ENCODE data around the gene PLEKHB1.
A peak's percentile ranks its signal among the peaks of the same experiment; 100 is the strongest.

PLEKHB1 gene

GRCh38 chr11:73645972-73646631 lies at the start of gene PLEKHB1:
PLEKHB1 (plus strand) TSS chr11:73646581; CDS start chr11:73646609, 28 bp downstream.
- no peak for DNase-seq (ENCODE audit: low read depth in 2 of 2)

GRCh38 chr11:73597336-73597955 lies 48.9 kb upstream of the PLEKHB1 start:
- no peak for DNase-seq (ENCODE audit: low read depth in 2 of 2)

- DNase-seq (ENCODE audit: low read depth in 2 of 2) = peak; percentile 86 to 92
Observed at GRCh38 chr11:73597956-73598718, 48.2 kb upstream of the PLEKHB1 start, which contains the start of gene FAM168A. FAM168A (minus strand) TSS chr11:73598112; CDS start chr11:73468474, 129,638 bp downstream.

GRCh38 chr11:73598719-73599379 lies 47.5 kb upstream of the PLEKHB1 start:
- no peak for DNase-seq (ENCODE audit: low read depth in 2 of 2)

- no peak for DNase-seq (ENCODE audit: low read depth in 2 of 2)
Observed at GRCh38 chr11:73612601-73613140, 33.7 kb upstream of the PLEKHB1 start.

- no peak for DNase-seq (ENCODE audit: low read depth in 2 of 2)
Observed at GRCh38 chr11:73614591-73614990, 31.8 kb upstream of the PLEKHB1 start.

GRCh38 chr11:73622926-73623593 lies 23.3 kb upstream of the PLEKHB1 start:
- DNase-seq (ENCODE audit: low read depth in 2 of 2) = no peak

GRCh38 chr11:73623686-73624085 lies 22.7 kb upstream of the PLEKHB1 start:
- no peak for DNase-seq (ENCODE audit: low read depth in 2 of 2)

GRCh38 chr11:73625696-73626318 lies 20.6 kb upstream of the PLEKHB1 start:
- peak; percentile 55 to 56 for DNase-seq (ENCODE audit: low read depth in 2 of 2)

GRCh38 chr11:73629907-73630306 lies 16.5 kb upstream of the PLEKHB1 start:
- no peak for DNase-seq (ENCODE audit: low read depth in 2 of 2)

- no peak for DNase-seq (ENCODE audit: low read depth in 2 of 2)
Observed at GRCh38 chr11:73632996-73633395, 13.4 kb upstream of the PLEKHB1 start.

GRCh38 chr11:73633999-73634398 lies 12.4 kb upstream of the PLEKHB1 start:
- DNase-seq (ENCODE audit: low read depth in 2 of 2) = no peak

- no peak for DNase-seq (ENCODE audit: low read depth in 2 of 2)
Observed at GRCh38 chr11:73635721-73636120, 10.7 kb upstream of the PLEKHB1 start.

- no peak for DNase-seq (ENCODE audit: low read depth in 2 of 2)
Observed at GRCh38 chr11:73636249-73636648, 10.1 kb upstream of the PLEKHB1 start.

- no peak for DNase-seq (ENCODE audit: low read depth in 2 of 2)
Observed at GRCh38 chr11:73637012-73637411, 9.4 kb upstream of the PLEKHB1 start.

GRCh38 chr11:73640592-73640991 lies 5.8 kb upstream of the PLEKHB1 start:
- DNase-seq (ENCODE audit: low read depth in 2 of 2) = no peak

- DNase-seq (ENCODE audit: low read depth in 2 of 2) = no peak
Observed at GRCh38 chr11:73641668-73642067, 4.7 kb upstream of the PLEKHB1 start.

- DNase-seq (ENCODE audit: low read depth in 2 of 2) = no peak
Observed at GRCh38 chr11:73645121-73645969, 1.0 kb upstream of the PLEKHB1 start.

- peak; percentile 81 to 91 for DNase-seq (ENCODE audit: low read depth in 2 of 2)
Observed at GRCh38 chr11:73647459-73648100, 1.2 kb downstream of the PLEKHB1 start.

Data from stimulated activated CD4-positive, alpha-beta T cell treated with anti-CD3 and anti-CD28 coated beads, Interleukin-4, amount 100 ng/mL, for 48 hours (primary cell).